Retinal pigment epithelial cell (primary cell): ENCODE measurements around the gene DYRK1A.
A peak's percentile ranks its signal among the peaks of the same experiment; 100 is the strongest.

Source experiments
- DNase-seq: peaks from one replicate; pipeline ENCODE4 v3.0.0-alpha.2; 2010; ENCODE audit warnings: low read depth
- H3K4me3 ChIP-seq: 2 replicates; pipeline ENCODE4 v1.5.1; 2011; ENCODE audit warnings: mild to moderate bottlenecking, low read length, control low read depth, moderate library complexity
- CTCF ChIP-seq: conservative IDR thresholded peaks from 2 replicates; pipeline ENCODE4 v1.5.1; 2011; ENCODE audit warnings: low read depth, low read length, control low read depth, inconsistent platforms

The DYRK1A gene

GRCh38 chr21:37560385-37560784 is 193.8 kb downstream of the DYRK1A start:
- no peak for DNase-seq
- H3K4me3 ChIP-seq = no peak overlapping the region
- no peak for TF ChIP-seq CTCF

- no peak for TF ChIP-seq CTCF
- DNase-seq = no peak
- no peak overlapping the region for H3K4me3 ChIP-seq
Observed at GRCh38 chr21:37561506-37561905, 194.9 kb downstream of the DYRK1A start.

- DNase-seq = no peak
- no peak for TF ChIP-seq CTCF
- H3K4me3 ChIP-seq = no peak overlapping the region
Observed at GRCh38 chr21:37561941-37562919, 195.7 kb downstream of the DYRK1A start.

GRCh38 chr21:37562920-37563640 is 196.5 kb downstream of the DYRK1A start:
- TF ChIP-seq CTCF = no peak
- no peak for DNase-seq
- H3K4me3 ChIP-seq = peak overlapping the region; percentile 51

GRCh38 chr21:37563641-37564340 is 197.2 kb downstream of the DYRK1A start:
- peak; percentile 35 for TF ChIP-seq CTCF
- DNase-seq = peak; percentile 74
- peak overlapping the region; percentile 51 for H3K4me3 ChIP-seq

GRCh38 chr21:37564341-37564923 is 197.9 kb downstream of the DYRK1A start:
- peak overlapping the region; percentile 51 for H3K4me3 ChIP-seq
- no peak for TF ChIP-seq CTCF
- peak; percentile 99 for DNase-seq
